Liver (tissue), 9 donors: ENCODE results near the gene EGFR. TPM values are rescaled to one million over a fixed set of nuclear protein-coding genes. Genes with fewer than 3 reads are reported as not detected.

ENCODE experiments used
- DNase-seq: peaks from one replicate; pipeline ENCODE4 v3.0.0-alpha.2; 2017; ENCODE audit warnings: low spot score
- H3K27ac ChIP-seq, 2 donors: one replicate each; pipeline ENCODE4 v1.7.0; 2013; ENCODE audit warnings: inconsistent platforms in 2 of 2, low read length in 2 of 2, control low read depth in 1 of 2, low read depth in 1 of 2, mild to moderate bottlenecking in 1 of 2
- H3K27me3 ChIP-seq, 4 donors: one replicate each; pipeline versions ENCODE4 v1.6.1 to v1.7.0; 2013; ENCODE audit warnings: low read length in 3 of 4, inconsistent platforms in 1 of 4, mild to moderate bottlenecking in 1 of 4, moderate library complexity in 1 of 4; ENCODE audit not compliant: control insufficient read depth in 4 of 4, insufficient read depth in 4 of 4
- H3K36me3 ChIP-seq, 4 donors: one replicate each; pipeline versions ENCODE4 v1.6.1 to v1.7.0; 2013; ENCODE audit warnings: low read length in 3 of 4, mild to moderate bottlenecking in 3 of 4, low read depth in 1 of 4, moderate library complexity in 1 of 4; ENCODE audit not compliant: control insufficient read depth in 4 of 4, insufficient read depth in 3 of 4
- H3K4me1 ChIP-seq, 4 donors: one replicate each; pipeline versions ENCODE4 v1.6.1 to v1.7.0; 2013; ENCODE audit warnings: low read length in 3 of 4, mild to moderate bottlenecking in 3 of 4, moderate library complexity in 1 of 4; ENCODE audit not compliant: control insufficient read depth in 4 of 4, insufficient read depth in 4 of 4
- H3K4me3 ChIP-seq, 3 donors: one replicate each; pipeline versions ENCODE4 v1.6.1 to v1.7.0; 2013; ENCODE audit warnings: low read length in 3 of 3, control low read depth in 1 of 3, low read depth in 1 of 3, mild to moderate bottlenecking in 1 of 3
- H3K9ac ChIP-seq, 2 donors: one replicate each; pipeline ENCODE4 v1.7.0; 2013; ENCODE audit warnings: low read length in 2 of 2, mild to moderate bottlenecking in 2 of 2, moderate library complexity in 2 of 2, control low read depth in 1 of 2, low read depth in 1 of 2
- H3K9me3 ChIP-seq, 4 donors: one replicate each; pipeline versions ENCODE4 v1.6.1 to v1.7.0; 2013; ENCODE audit warnings: low read length in 3 of 4; ENCODE audit not compliant: control insufficient read depth in 4 of 4
- ATF3 ChIP-seq: IDR thresholded peaks from 2 replicates; pipeline ENCODE4 v1.6.1; 2016; ENCODE audit warnings: antibody characterized with exemption
- CTCF ChIP-seq: fragments of 150-350 bp; IDR thresholded peaks from 2 replicates; pipeline ENCODE4 v1.5.1; 2017; ENCODE audit warnings: improper control_type of control experiment, low read depth, low read length; ENCODE audit not compliant: missing input control
- EGR1 ChIP-seq, 2 donors: IDR thresholded peaks; 2 replicates each; pipeline ENCODE4 v1.6.1; 2016 to 2018; ENCODE audit warnings: antibody characterized with exemption in 2 of 2, low read depth in 2 of 2
- FOXA1 ChIP-seq: IDR thresholded peaks from 2 replicates; pipeline ENCODE4 v1.6.1; 2016; ENCODE audit warnings: antibody characterized with exemption
- FOXA2 ChIP-seq: IDR thresholded peaks from 2 replicates; pipeline ENCODE4 v1.6.1; 2016; ENCODE audit warnings: antibody characterized with exemption
- GABPA ChIP-seq, 2 donors: IDR thresholded peaks in 1 of 2; conservative IDR thresholded peaks in 1 of 2; 2 replicates each; pipeline ENCODE4 v1.6.1; 2016; ENCODE audit warnings: antibody characterized with exemption in 2 of 2, mild to moderate bottlenecking in 1 of 2, moderate library complexity in 1 of 2
- HNF4A ChIP-seq, 2 donors: conservative IDR thresholded peaks; 2 replicates each; pipeline ENCODE4 v1.6.1; 2016; ENCODE audit warnings: antibody characterized with exemption in 2 of 2, mild to moderate bottlenecking in 2 of 2
- HNF4G ChIP-seq: IDR thresholded peaks from 2 replicates; pipeline ENCODE4 v1.6.1; 2016; ENCODE audit warnings: antibody characterized with exemption
- JUND ChIP-seq, 2 donors: IDR thresholded peaks; 2 replicates each; pipeline ENCODE4 v1.6.1; 2016; ENCODE audit warnings: antibody characterized with exemption in 2 of 2
- MAX ChIP-seq: IDR thresholded peaks from 2 replicates; pipeline ENCODE4 v1.6.1; 2016; ENCODE audit warnings: antibody characterized with exemption
- NR2F2 ChIP-seq: IDR thresholded peaks from 2 replicates; pipeline ENCODE4 v1.6.1; 2016; ENCODE audit warnings: antibody characterized with exemption
- RAD21 ChIP-seq, 2 donors: IDR thresholded peaks; 2 replicates each; pipeline ENCODE4 v1.6.1; 2016; ENCODE audit warnings: antibody characterized with exemption in 2 of 2, mild to moderate bottlenecking in 2 of 2
- REST ChIP-seq: IDR thresholded peaks from 2 replicates; pipeline ENCODE4 v1.6.1; 2016; ENCODE audit warnings: antibody characterized with exemption, mild to moderate bottlenecking
- RXRA ChIP-seq, 2 donors: IDR thresholded peaks; 2 replicates each; pipeline ENCODE4 v1.6.1; 2017 to 2018; ENCODE audit warnings: antibody characterized with exemption in 2 of 2, mild to moderate bottlenecking in 1 of 2
- SP1 ChIP-seq: IDR thresholded peaks from 2 replicates; pipeline ENCODE4 v1.6.1; 2018; ENCODE audit warnings: antibody characterized with exemption, mild to moderate bottlenecking
- YY1 ChIP-seq: IDR thresholded peaks from 2 replicates; pipeline ENCODE4 v1.6.1; 2016; ENCODE audit warnings: antibody characterized with exemption, mild to moderate bottlenecking
- ZBTB33 ChIP-seq: IDR thresholded peaks from 2 replicates; pipeline ENCODE4 v1.6.1; 2016; ENCODE audit warnings: antibody characterized with exemption
- WGBS: extraction: QIAGEN DNeasy Blood & Tissue Kit; methylation state at CpG from one replicate; pipeline ENCODE4 v1.1.7; 2013; 5-methylcytosine and 5-hydroxymethylcytosine counted together
- polyA plus RNA-seq, 2 donors: library from polyadenylated mRNA; stranded (reverse) in 1 of 2; unstranded in 1 of 2; fragments of 200-250 nt in 1 of 2; fragments of >200 nt in 1 of 2; fragmentation: Nextera tagmentation in 1 of 2; extraction: Ambion mirVana in 1 of 2; gene quantifications; one replicate each; pipeline versions ENCODE4 v1.2.1 to v1.2.3, GENCODE V29; 2013 to 2015
- total RNA-seq, 2 donors: library from RNA; depleted of rRNA; stranded (reverse); fragments of >200 nt; gene quantifications; one replicate each; pipeline ENCODE4 v1.2.3, GENCODE V29; 2014
- donor health status: healthy.
- donor health status: healthy.
- donor health status: healthy.
- donor health status: healthy.
- donor health status: healthy.

EGFR gene
- total and polyA plus RNA-seq, 4 donors, result 22.6 to 37.0 (median 27.7) TPM

- TF ChIP-seq FOXA2 (no peak), NR2F2 (no peak), GABPA (IDR thresholded peaks at IDR 0.05 in 1 of 2, conservative IDR thresholded peaks at IDR 0.05 in 1 of 2) (no peak), EGR1 (IDR thresholded peaks at IDR 0.05; ENCODE audit: low read depth in 2 of 2) (no peak)
- Histone ChIP-seq H3K9ac (no peak overlapping the region), H3K27me3 (no peaks in the 10 kb centered on the region), H3K4me1 (no peaks in the 10 kb centered on the region), H3K36me3 (peaks cover 14 to 73% (median 57%) of the 10 kb centered on the region in 4 donors), H3K9me3 (no peaks in the 10 kb centered on the region), H3K4me3 (no peak overlapping the region), H3K27ac (no peak overlapping the region)
- DNase-seq, result no peak
- WGBS, result 86% methylated on average over 11 of the region's 11 CpGs
Observed at GRCh38 chr7:55170335-55171069, 151.7 kb downstream of the EGFR start.

GRCh38 chr7:55171157-55171556 lies 152.3 kb downstream of the EGFR start:
- TF ChIP-seq JUND (IDR thresholded peaks at IDR 0.05) (no peak), HNF4A (conservative IDR thresholded peaks at IDR 0.05) (no peak), ZBTB33 (no peak), RAD21 (IDR thresholded peaks at IDR 0.05) (no peak)
- Histone ChIP-seq H3K4me3 (no peak overlapping the region), H3K27ac (no peak overlapping the region), H3K27me3 (no peaks in the 10 kb centered on the region), H3K4me1 (no peaks in the 10 kb centered on the region), H3K36me3 (peaks cover 13 to 75% (median 54%) of the 10 kb centered on the region in 4 donors), H3K9me3 (no peaks in the 10 kb centered on the region), H3K9ac (no peak overlapping the region)
- no peak for DNase-seq
- WGBS, result 83% methylated on average over 7 of the region's 7 CpGs

- 91% methylated on average over 5 of the region's 5 CpGs for WGBS
- Histone ChIP-seq H3K36me3 (peaks cover 13 to 65% (median 51%) of the 10 kb centered on the region in 4 donors), H3K9me3 (no peaks in the 10 kb centered on the region)
- TF ChIP-seq EGR1 (IDR thresholded peaks at IDR 0.05; ENCODE audit: low read depth in 2 of 2) (no peak), FOXA1 (no peak), SP1 (no peak), FOXA2 (no peak), REST (no peak), NR2F2 (no peak), JUND (IDR thresholded peaks at IDR 0.05) (no peak), ZBTB33 (no peak), RAD21 (IDR thresholded peaks at IDR 0.05) (no peak), CTCF (no peak), HNF4A (conservative IDR thresholded peaks at IDR 0.05) (no peak), RXRA (IDR thresholded peaks at IDR 0.05) (no peak), YY1 (no peak), HNF4G (no peak), MAX (no peak), ATF3 (no peak)
Observed at GRCh38 chr7:55172161-55172560, 153.3 kb downstream of the EGFR start.

More at GRCh38 chr7:55172161-55172560, 153.3 kb downstream of the EGFR start:
- Histone ChIP-seq H3K9ac (no peak overlapping the region), H3K27ac (no peak overlapping the region), H3K4me1 (peaks cover 2 to 4% (median 3%) of the 10 kb centered on the region in 4 donors), H3K4me3 (no peak overlapping the region), H3K27me3 (no peaks in the 10 kb centered on the region)
- no peak for DNase-seq
